ENCODE results near the gene SAMD8.

DNA sequence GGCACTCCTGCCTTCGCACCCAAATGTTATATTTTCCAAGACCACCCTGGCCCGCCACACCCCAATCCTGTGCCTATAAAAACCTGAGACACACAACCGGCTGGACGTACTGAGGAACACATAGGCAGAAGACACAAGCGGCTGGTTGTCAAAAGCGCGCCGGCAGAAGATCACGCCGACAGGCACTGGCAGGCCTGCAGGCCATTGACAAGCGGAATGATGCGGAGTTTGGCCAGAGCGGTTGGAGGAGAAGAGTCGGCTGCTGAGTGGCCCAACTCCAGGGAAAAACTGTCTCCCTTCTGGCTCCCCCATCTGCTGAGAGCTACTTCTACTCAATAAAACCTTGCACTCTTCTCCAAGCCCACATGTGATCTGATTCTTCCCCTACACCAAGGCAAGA, 39.7 kb upstream of the SAMD8 start:
- no peak for TF ChIP-seq POLR2A (IDR thresholded peaks at IDR 0.05)
- TF ChIP-seq, protein P1, sequence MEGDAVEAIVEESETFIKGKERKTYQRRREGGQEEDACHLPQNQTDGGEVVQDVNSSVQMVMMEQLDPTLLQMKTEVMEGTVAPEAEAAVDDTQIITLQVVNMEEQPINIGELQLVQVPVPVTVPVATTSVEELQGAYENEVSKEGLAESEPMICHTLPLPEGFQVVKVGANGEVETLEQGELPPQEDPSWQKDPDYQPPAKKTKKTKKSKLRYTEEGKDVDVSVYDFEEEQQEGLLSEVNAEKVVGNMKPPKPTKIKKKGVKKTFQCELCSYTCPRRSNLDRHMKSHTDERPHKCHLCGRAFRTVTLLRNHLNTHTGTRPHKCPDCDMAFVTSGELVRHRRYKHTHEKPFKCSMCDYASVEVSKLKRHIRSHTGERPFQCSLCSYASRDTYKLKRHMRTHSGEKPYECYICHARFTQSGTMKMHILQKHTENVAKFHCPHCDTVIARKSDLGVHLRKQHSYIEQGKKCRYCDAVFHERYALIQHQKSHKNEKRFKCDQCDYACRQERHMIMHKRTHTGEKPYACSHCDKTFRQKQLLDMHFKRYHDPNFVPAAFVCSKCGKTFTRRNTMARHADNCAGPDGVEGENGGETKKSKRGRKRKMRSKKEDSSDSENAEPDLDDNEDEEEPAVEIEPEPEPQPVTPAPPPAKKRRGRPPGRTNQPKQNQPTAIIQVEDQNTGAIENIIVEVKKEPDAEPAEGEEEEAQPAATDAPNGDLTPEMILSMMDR (IDR thresholded peaks at IDR 0.05): no peak

Measured in thyroid gland (tissue), 4 donors.